Stimulated activated CD4-positive, alpha-beta T cell treated with anti-CD3 and anti-CD28 coated beads, Interleukin-4, amount 100 ng/mL, for 24 hours (primary cell): ENCODE measurements around the gene SYT8.

Experiments
- DNase-seq: peaks from one replicate; pipeline ENCODE4 v3.0.0-alpha.2; 2020

The SYT8 gene

GRCh38 chr11:1834062-1834610 lies 654 bp upstream of the SYT8 start:
- no peak for DNase-seq

GRCh38 chr11:1835671-1836010 lies 851 bp downstream of the SYT8 start:
- DNase-seq: no peak

GRCh38 chr11:1836011-1836945 lies 1.5 kb downstream of the SYT8 start:
- no peak for DNase-seq

- peak; percentile 79 for DNase-seq
Observed at GRCh38 chr11:1837171-1838076, 2.6 kb downstream of the SYT8 start.

- no peak for DNase-seq
Observed at GRCh38 chr11:1838077-1838425, 3.3 kb downstream of the SYT8 start.

- DNase-seq: no peak
Observed at GRCh38 chr11:1838426-1839144, 3.8 kb downstream of the SYT8 start, which contains the start of gene TNNI2. Gene TNNI2, plus strand, starts transcription at chr11:1838981. Its CDS starts 716 bp downstream, at chr11:1839697.

GRCh38 chr11:1839204-1839923 lies 4.6 kb downstream of the SYT8 start:
- DNase-seq: no peak

- DNase-seq: no peak
Observed at GRCh38 chr11:1839924-1840779, 5.4 kb downstream of the SYT8 start.

GRCh38 chr11:1840780-1841480 lies 6.1 kb downstream of the SYT8 start:
- no peak for DNase-seq

GRCh38 chr11:1841511-1842148 lies 6.8 kb downstream of the SYT8 start:
- no peak for DNase-seq

- DNase-seq: no peak
Observed at GRCh38 chr11:1842149-1843097, 7.6 kb downstream of the SYT8 start.

GRCh38 chr11:1843098-1843473 lies 8.3 kb downstream of the SYT8 start:
- no peak for DNase-seq

- no peak for DNase-seq
Observed at GRCh38 chr11:1843796-1844195, 9.0 kb downstream of the SYT8 start.

- DNase-seq: peak; percentile 41
Observed at GRCh38 chr11:1844221-1845094, 9.7 kb downstream of the SYT8 start.

- no peak for DNase-seq
Observed at GRCh38 chr11:1845095-1845429, 10.3 kb downstream of the SYT8 start.

GRCh38 chr11:1845561-1846452 lies 11.0 kb downstream of the SYT8 start:
- DNase-seq: no peak

- no peak for DNase-seq
Observed at GRCh38 chr11:1846453-1846932, 11.7 kb downstream of the SYT8 start.
